HG03097 (cell line): ENCODE measurements around the gene CEP112.
"Not testable (repeated sequence)": the region's sequence is repeated elsewhere in the genome, so short reads cannot be mapped to it uniquely, and the experiment has no call there.

ENCODE experiments used
- ATAC-seq: cut with Tn5 transposase; IDR thresholded peaks from one replicate; pipeline ENCODE4 v1.9.1; 2021; ENCODE audit not compliant: unreplicated experiment, low FRiP score

The CEP112 gene

GRCh38 chr17:65751263-65751662, 440.7 kb downstream of the CEP112 start:
- ATAC-seq, result no peak

GRCh38 chr17:65750631-65751115, 441.3 kb downstream of the CEP112 start:
- peak; percentile 63 for ATAC-seq

DNA sequence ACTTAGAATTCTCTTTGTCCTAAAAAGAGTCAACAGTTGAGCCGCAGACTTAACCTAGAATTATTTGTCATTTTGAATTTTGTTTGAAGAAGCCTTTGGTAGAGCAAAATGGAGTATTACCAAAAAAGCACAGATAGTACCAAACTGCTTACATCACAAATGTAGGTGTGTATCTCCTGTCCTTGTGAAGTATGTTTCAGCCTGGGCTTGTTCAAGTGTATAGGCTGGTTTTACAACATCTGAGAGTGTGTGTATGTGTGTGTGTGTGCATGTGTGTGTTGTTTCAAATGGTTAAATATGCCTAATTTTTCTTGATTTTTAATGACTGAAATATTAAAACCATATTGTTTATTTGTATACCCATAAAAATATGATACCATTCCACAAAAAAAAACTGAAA, 441.8 kb downstream of the CEP112 start:
- ATAC-seq, result no peak

- ATAC-seq, result no peak
Observed at GRCh38 chr17:65749479-65749878, 442.5 kb downstream of the CEP112 start.

GRCh38 chr17:65745241-65745640, 446.7 kb downstream of the CEP112 start:
- ATAC-seq, result no peak

GRCh38 chr17:65743308-65743655, 448.7 kb downstream of the CEP112 start:
- no peak for ATAC-seq

GRCh38 chr17:65742403-65743307, 449.3 kb downstream of the CEP112 start:
- no peak for ATAC-seq

- no peak for ATAC-seq
Observed at GRCh38 chr17:65741710-65742109, 450.2 kb downstream of the CEP112 start.

GRCh38 chr17:65739034-65739433, 452.9 kb downstream of the CEP112 start:
- no peak for ATAC-seq

- no peak for ATAC-seq
Observed at GRCh38 chr17:65737451-65737850, 454.5 kb downstream of the CEP112 start.

- ATAC-seq, result no peak
Observed at GRCh38 chr17:65733314-65733713, 458.6 kb downstream of the CEP112 start.

GRCh38 chr17:65732667-65733066, 459.3 kb downstream of the CEP112 start:
- not testable (repeated sequence) for ATAC-seq

DNA sequence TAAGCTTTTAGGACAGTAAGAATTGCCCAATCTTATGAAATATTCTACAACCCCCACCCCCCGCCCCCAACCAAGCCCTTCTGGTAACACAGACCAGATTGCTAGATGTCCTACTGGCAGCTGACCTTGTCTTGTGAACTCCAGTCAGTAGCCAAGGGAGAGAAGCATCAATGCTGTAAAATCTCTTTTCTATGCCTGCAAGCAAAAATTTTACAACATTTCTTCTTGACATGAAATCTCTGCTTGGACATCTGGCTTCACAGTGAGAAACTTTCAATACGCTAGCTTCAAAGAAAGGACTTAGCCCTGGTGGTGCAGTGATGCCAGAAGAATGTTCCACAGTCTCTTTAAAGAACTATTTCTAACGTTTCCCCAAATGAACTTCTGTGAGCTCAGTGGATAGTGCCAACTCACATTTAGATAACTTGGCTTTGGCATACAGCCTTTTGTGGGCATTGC, 461.2 kb downstream of the CEP112 start:
- ATAC-seq, result no peak

GRCh38 chr17:65729207-65729606, 462.7 kb downstream of the CEP112 start:
- ATAC-seq, result no peak

GRCh38 chr17:65727832-65728231, 464.1 kb downstream of the CEP112 start:
- no peak for ATAC-seq

- no peak for ATAC-seq
Observed at GRCh38 chr17:65727246-65727645, 464.7 kb downstream of the CEP112 start.

GRCh38 chr17:65723431-65724151, 468.3 kb downstream of the CEP112 start:
- no peak for ATAC-seq

- ATAC-seq, result no peak
Observed at GRCh38 chr17:65718601-65719000, 473.3 kb downstream of the CEP112 start.

DNA sequence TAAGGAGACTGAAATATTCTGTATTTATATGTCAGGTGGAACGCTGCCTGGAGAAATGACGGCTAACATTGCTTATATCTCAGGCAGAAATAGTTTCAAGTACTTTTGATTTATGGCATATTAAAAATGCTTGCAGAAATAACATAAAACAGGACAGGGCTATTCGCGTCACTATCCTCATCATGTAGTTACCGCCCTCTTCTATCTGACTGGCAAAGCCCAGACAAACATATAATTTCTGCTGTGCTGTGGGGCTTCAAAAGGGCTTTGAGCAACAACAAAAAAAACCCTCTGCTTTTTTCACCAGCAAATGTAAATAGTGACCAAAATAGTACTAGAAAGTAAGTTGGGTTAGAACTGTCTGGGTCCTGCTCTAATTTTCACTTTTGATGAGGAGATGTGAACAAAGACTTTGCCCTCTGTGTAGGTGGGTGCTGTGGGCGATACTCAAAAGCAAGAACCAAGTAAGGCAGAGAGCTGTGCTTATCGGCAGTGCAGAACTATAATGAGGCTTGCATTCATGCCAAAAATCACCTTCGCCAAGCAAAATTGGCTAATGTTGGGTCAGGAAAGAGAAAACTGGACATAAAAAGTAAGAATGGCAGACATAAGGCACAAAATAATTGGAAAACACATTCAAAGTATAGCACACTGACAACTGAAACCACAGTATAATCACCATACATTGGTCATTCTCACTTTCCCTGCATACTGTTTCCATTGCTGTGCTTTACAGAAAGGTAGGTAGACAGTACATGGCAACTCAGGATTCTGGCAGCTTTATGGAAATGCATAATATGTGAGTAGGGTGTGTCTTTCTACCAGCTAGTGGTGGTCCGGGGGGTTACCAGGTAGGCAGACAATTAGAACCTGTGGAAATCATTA, 479.3 kb downstream of the CEP112 start:
- no peak for ATAC-seq

DNA sequence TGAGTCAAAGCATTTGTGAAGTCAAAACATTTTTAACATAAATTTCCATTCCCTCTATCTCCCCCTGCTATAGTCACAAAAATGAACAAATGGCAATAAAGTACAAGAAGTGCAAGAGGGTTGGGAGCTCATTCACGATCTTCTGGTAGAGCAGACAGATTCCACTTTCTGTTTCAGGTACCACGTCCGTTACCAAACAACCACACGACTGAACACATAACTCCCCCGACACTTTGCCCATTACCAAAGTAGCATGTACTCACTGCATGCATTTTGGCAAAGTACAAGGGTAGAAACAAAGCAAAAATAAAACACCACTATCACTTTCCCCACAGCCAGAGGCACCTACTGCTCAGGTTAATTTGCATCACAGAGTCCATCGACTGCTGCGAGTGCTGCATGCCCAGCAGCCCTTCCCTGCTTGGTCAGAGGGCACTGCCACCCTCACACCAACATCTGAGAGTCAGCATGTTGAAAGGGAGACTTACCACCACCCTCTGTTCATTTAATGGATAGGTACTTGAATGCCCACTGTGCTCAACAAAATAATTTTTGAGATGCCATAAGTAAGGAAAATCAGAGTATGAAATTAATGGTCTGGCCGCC, 480.2 kb downstream of the CEP112 start:
- ATAC-seq, result no peak
